Calu3 (cell line): ENCODE data around the gene ABHD4. TPM values are rescaled to one million over a fixed set of nuclear protein-coding genes. Genes with fewer than 3 reads are reported as not detected.

Experiments
- Bru-seq: library from RNA; stranded (reverse); fragments of 400-500 nt; gene quantifications from one replicate; lab custom pipeline; 2021; lab: Mats Ljungman, UMichigan
- BruChase-seq, 2 experiments: library from RNA; stranded (reverse); fragments of 400-500 nt; gene quantifications; one replicate each; lab custom pipeline; 2021; lab: Mats Ljungman, UMichigan
- BruUV-seq: library from RNA; stranded (reverse); fragments of 400-500 nt; replicated peaks from 2 replicates; lab custom pipeline; 2021; lab: Mats Ljungman, UMichigan
- CTCF ChIA-PET: fragments of 300-600 bp; sonication (Branson Sonifier 250); formaldehyde crosslinking; loops from one replicate; lab custom pipeline; 2022; ENCODE audit warnings: antibody characterized with exemption; lab: Charles Lee
- DNase-seq: peaks from one replicate; pipeline ENCODE4 v3.0.0; 2022
- H3K27ac Mint-ChIP-seq: one replicate; pipeline ENCODE4 v1.8.0; 2022; ENCODE audit warnings: mixed read lengths; ENCODE audit not compliant: unreplicated experiment
- H3K27me3 Mint-ChIP-seq: one replicate; pipeline ENCODE4 v1.8.0; 2022; ENCODE audit warnings: mixed read lengths; ENCODE audit not compliant: unreplicated experiment
- H3K36me3 Mint-ChIP-seq: one replicate; pipeline ENCODE4 v1.8.0; 2022; ENCODE audit warnings: mild to moderate bottlenecking, moderate library complexity, mixed read lengths; ENCODE audit not compliant: insufficient read depth, unreplicated experiment
- H3K4me1 Mint-ChIP-seq: one replicate; pipeline ENCODE4 v1.8.0; 2022; ENCODE audit warnings: mild to moderate bottlenecking, low read depth, mixed read lengths; ENCODE audit not compliant: unreplicated experiment
- H3K4me3 Mint-ChIP-seq: one replicate; pipeline ENCODE4 v1.8.0; 2022; ENCODE audit warnings: mild to moderate bottlenecking, low read depth, moderate library complexity, mixed read lengths; ENCODE audit not compliant: unreplicated experiment
- H3K9me3 Mint-ChIP-seq: one replicate; pipeline ENCODE4 v1.8.0; 2022; ENCODE audit warnings: low read depth, mixed read lengths; ENCODE audit not compliant: unreplicated experiment
- intact Hi-C: fragments of 100-400 bp; cut with micrococcal nuclease; formaldehyde crosslinking; loops from one replicate; pipeline ENCODE4 v1.10.0; 2022; ENCODE audit not compliant: unreplicated experiment
- long read RNA-seq: library from polyadenylated mRNA; stranded (forward); transcript quantifications from one replicate; pipeline ENCODE4 v2.0.0, GENCODE V29; 2022
- total RNA-seq: library from RNA; stranded (reverse); gene quantifications from 2 replicates; pipeline ENCODE4 v1.2.3, GENCODE V29; 2022
- TF ChIP-seq, protein P1 (sequence below): fragments of 200-600 bp; IDR thresholded peaks from one replicate; pipeline ENCODE4 v1.8.0; 2022; ENCODE audit warnings: antibody characterized with exemption; ENCODE audit not compliant: unreplicated experiment

Gene ABHD4, protein sequence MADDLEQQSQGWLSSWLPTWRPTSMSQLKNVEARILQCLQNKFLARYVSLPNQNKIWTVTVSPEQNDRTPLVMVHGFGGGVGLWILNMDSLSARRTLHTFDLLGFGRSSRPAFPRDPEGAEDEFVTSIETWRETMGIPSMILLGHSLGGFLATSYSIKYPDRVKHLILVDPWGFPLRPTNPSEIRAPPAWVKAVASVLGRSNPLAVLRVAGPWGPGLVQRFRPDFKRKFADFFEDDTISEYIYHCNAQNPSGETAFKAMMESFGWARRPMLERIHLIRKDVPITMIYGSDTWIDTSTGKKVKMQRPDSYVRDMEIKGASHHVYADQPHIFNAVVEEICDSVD
- total RNA-seq (11.2 and 11.6 TPM in 2 replicates), Bru-seq, nascent RNA (percentile 49 among the genes with signal in this experiment), BruChase-seq, experiment 1, labeled RNA remaining after a 6-hour chase (percentile 59 among the genes with signal in this experiment), BruChase-seq, experiment 2, labeled RNA remaining after a 2-hour chase (percentile 56 among the genes with signal in this experiment)
- long read RNA-seq, transcript ABHD4-203 (7 exons, 3,366 nt), result major isoform, 7 of 15 reads
- long read RNA-seq, partial matches to known transcripts, result 0 of 15 reads
- long read RNA-seq, other reads (novel, unspliced or antisense), result 8 of 15 reads

DNA sequence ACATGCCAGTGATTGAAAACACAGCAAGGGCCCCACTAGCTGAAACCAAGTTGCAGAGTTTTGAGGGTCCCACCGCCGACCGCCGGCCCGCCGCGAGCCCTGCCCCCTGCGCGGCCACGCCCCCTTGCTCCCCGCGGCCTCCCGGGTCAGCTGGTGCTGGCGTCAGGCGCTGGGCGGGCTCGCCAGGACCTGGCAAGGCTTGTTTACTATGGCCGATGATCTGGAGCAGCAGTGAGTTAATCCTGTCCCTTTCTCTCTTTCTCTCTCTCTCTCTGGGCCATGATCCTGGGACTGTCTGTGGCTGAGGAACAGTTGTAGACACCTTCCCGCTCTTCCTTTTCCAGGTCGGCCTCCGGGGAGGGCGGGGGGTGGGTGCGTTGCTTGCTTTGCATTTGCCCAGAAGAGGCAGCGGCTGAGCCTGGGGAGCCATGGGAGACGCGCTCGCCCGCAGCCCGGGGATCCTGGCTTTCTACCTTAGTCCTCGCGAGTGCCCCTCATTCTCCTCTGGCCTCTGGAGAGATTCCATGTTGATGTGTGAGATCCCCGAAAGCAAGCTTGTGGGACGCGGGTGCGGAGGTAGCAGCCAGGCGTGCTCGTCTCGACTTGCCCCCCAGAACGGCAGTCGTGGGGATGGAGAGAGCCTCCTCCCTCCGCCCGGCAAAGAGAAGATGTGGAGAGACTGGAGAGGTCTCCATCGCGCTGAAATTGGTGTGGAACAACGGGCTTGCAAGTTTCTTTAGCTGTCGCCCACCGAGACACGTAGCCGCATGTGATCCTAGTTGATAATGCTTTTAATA, at the start of gene ABHD4:
TSS of gene ABHD4 (plus strand) at position 202 of the 797 bp plus-strand sequence. CDS start at position 209, 7 bp downstream.
- CTCF ChIA-PET, result interaction anchor here (0.5 to 2.0 kb wide), 10 partner anchors 9 to 255 kb away, joined by 3 to 20 read pairs (median 4); partner anchors contain the start of genes DAD1, OR6J1 and OXA1L
- H3K27ac Mint-ChIP-seq, result peak within 1 kb of the TSS; percentile 29
- H3K36me3 Mint-ChIP-seq, result peaks cover 16% of the 10 kb centered on the region
- H3K4me1 Mint-ChIP-seq, result peaks cover 25% of the 10 kb centered on the region
- TF ChIP-seq, protein P1, sequence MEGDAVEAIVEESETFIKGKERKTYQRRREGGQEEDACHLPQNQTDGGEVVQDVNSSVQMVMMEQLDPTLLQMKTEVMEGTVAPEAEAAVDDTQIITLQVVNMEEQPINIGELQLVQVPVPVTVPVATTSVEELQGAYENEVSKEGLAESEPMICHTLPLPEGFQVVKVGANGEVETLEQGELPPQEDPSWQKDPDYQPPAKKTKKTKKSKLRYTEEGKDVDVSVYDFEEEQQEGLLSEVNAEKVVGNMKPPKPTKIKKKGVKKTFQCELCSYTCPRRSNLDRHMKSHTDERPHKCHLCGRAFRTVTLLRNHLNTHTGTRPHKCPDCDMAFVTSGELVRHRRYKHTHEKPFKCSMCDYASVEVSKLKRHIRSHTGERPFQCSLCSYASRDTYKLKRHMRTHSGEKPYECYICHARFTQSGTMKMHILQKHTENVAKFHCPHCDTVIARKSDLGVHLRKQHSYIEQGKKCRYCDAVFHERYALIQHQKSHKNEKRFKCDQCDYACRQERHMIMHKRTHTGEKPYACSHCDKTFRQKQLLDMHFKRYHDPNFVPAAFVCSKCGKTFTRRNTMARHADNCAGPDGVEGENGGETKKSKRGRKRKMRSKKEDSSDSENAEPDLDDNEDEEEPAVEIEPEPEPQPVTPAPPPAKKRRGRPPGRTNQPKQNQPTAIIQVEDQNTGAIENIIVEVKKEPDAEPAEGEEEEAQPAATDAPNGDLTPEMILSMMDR, result no peak
- BruUV-seq, result TSS peak; percentile 50
- peak; percentile 74 for DNase-seq
- intact Hi-C loops, result no loop called here
- peaks cover 6% of the 10 kb centered on the region for H3K27me3 Mint-ChIP-seq
- H3K4me3 Mint-ChIP-seq, result peak within 1 kb of the TSS; percentile 86
- no peaks in the 10 kb centered on the region for H3K9me3 Mint-ChIP-seq

DNA sequence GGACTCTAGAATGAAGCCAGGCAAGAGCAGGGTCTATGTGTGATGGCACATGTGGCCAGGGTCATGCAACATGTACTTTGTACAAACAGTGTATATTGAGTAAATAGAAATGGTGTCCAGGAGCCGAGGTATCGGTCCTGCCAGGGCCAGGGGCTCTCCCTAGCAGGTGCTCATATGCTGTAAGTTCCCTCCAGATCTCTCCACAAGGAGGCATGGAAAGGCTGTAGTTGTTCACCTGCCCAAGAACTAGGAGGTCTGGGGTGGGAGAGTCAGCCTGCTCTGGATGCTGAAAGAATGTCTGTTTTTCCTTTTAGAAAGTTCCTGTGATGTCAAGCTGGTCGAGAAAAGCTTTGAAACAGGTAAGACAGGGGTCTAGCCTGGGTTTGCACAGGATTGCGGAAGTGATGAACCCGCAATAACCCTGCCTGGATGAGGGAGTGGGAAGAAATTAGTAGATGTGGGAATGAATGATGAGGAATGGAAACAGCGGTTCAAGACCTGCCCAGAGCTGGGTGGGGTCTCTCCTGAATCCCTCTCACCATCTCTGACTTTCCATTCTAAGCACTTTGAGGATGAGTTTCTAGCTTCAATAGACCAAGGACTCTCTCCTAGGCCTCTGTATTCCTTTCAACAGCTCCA, 48.7 kb upstream of the ABHD4 start:
- CTCF ChIA-PET, result interaction anchor here (1.0 kb wide), 1 partner anchor 12 kb away, joined by 3 read pairs; no protein-coding TSS in a partner anchor
- no peaks in the 10 kb centered on the region for H3K9me3 Mint-ChIP-seq
- H3K4me1 Mint-ChIP-seq, result peaks cover 15% of the 10 kb centered on the region
- H3K4me3 Mint-ChIP-seq, result no peak overlapping the region
- H3K27ac Mint-ChIP-seq, result no peak overlapping the region
- BruUV-seq, result no TSS peak
- TF ChIP-seq, protein P1, result no peak
- no peak for DNase-seq
- no peaks in the 10 kb centered on the region for H3K36me3 Mint-ChIP-seq
- H3K27me3 Mint-ChIP-seq, result no peaks in the 10 kb centered on the region
- intact Hi-C loops, result no loop called here

DNA sequence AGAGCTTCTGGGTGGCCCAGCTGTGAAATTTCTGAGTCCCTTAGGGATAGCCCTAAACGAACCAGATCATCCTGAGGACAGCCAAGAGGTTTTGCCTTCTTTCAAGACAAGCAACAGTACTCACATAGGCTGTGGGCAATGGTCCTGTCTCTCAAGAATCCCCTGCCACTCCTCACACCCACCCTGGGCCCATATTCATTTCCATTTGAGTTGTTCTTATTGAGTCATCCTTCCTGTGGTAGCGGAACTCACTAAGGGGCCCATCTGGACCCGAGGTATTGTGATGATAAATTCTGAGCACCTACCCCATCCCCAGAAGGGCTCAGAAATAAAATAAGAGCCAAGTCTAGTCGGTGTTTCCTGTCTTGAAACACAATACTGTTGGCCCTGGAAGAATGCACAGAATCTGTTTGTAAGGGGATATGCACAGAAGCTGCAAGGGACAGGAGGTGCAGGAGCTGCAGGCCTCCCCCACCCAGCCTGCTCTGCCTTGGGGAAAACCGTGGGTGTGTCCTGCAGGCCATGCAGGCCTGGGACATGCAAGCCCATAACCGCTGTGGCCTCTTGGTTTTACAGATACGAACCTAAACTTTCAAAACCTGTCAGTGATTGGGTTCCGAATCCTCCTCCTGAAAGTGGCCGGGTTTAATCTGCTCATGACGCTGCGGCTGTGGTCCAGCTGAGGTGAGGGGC, 48.0 kb upstream of the ABHD4 start:
- H3K9me3 Mint-ChIP-seq, result no peaks in the 10 kb centered on the region
- no peak overlapping the region for H3K4me3 Mint-ChIP-seq
- intact Hi-C loops, result no loop called here
- TF ChIP-seq, protein P1, result no peak
- no peak overlapping the region for H3K27ac Mint-ChIP-seq
- H3K4me1 Mint-ChIP-seq, result peaks cover 15% of the 10 kb centered on the region
- no TSS peak for BruUV-seq
- CTCF ChIA-PET, result interaction anchor here (1.0 kb wide), 1 partner anchor 13 kb away, joined by 3 read pairs; no protein-coding TSS in a partner anchor
- DNase-seq, result no peak
- H3K36me3 Mint-ChIP-seq, result no peaks in the 10 kb centered on the region
- H3K27me3 Mint-ChIP-seq, result no peaks in the 10 kb centered on the region
